HEK293 (cell line): ENCODE results near the gene ZC3H12C.

ENCODE experiments used
- CTCF ChIA-PET: fragments of 350-600 bp; formaldehyde crosslinking; extraction: SDS; loops from one replicate; lab custom pipeline; 2021; ENCODE audit warnings: antibody characterized with exemption; lab: Yijun Ruan, JAX
- POLR2A ChIA-PET: fragments of 300-600 bp; formaldehyde crosslinking; extraction: SDS; loops from one replicate; lab custom pipeline; 2020; ENCODE audit warnings: antibody characterized with exemption, inconsistent platforms; lab: Yijun Ruan, JAX
- H3K27ac ChIP-seq: fragments of 200-500 bp; sonication (Bioruptor generic); 2 replicates; pipeline ENCODE4 v1.5.1; 2014; ENCODE audit warnings: low read depth, low read length, control low read depth, inconsistent platforms; ENCODE audit errors: extremely low read depth
- H3K36me3 ChIP-seq, 2 experiments: fragments of 200-500 bp in 1 of 2; sonication (Bioruptor generic) in 1 of 2; 1 replicate in 1 of 2; 2 replicates in 1 of 2; pipeline ENCODE4 v1.5.1; 2014 to 2017; ENCODE audit warnings: inconsistent platforms in 2 of 2, low read length in 2 of 2; ENCODE audit not compliant: control insufficient read depth in 2 of 2, insufficient read depth in 1 of 2
- H3K4me1 ChIP-seq: fragments of 200-500 bp; sonication (Bioruptor generic); 2 replicates; pipeline ENCODE4 v1.5.1; 2014; ENCODE audit warnings: mild to moderate bottlenecking, low read length, inconsistent platforms; ENCODE audit not compliant: control insufficient read depth, insufficient read depth
- H3K4me3 ChIP-seq: 2 replicates; pipeline ENCODE4 v1.5.1; 2011; ENCODE audit warnings: low read depth, mild to moderate bottlenecking, control low read depth, low read length, moderate library complexity
- H3K9me3 ChIP-seq: fragments of 200-500 bp; sonication (Bioruptor generic); 2 replicates; pipeline ENCODE4 v1.5.1; 2014; ENCODE audit warnings: low read depth, low read length, inconsistent platforms; ENCODE audit not compliant: control insufficient read depth, insufficient read depth
- FEZF1 ChIP-seq: fragments of 450-650 bp; formaldehyde crosslinking; IDR thresholded peaks from 2 replicates; pipeline ENCODE4 v1.5.1; 2016; ENCODE audit warnings: missing biosample characterization, missing genetic modification characterization
- GFI1B ChIP-seq: fragments of 450-650 bp; formaldehyde crosslinking; IDR thresholded peaks from 2 replicates; pipeline ENCODE4 v1.5.1; 2016; ENCODE audit warnings: missing biosample characterization, missing genetic modification characterization
- SP3 ChIP-seq: fragments of 450-650 bp; formaldehyde crosslinking; IDR thresholded peaks from 2 replicates; pipeline ENCODE4 v1.5.1; 2016; ENCODE audit warnings: missing biosample characterization, missing genetic modification characterization
- ZBTB20 ChIP-seq: fragments of 450-650 bp; formaldehyde crosslinking; IDR thresholded peaks from 2 replicates; pipeline ENCODE4 v1.5.1; 2016; ENCODE audit warnings: missing biosample characterization, missing genetic modification characterization
- ZBTB44 ChIP-seq: fragments of 450-650 bp; IDR thresholded peaks from 2 replicates; pipeline ENCODE4 v1.5.1; 2018; ENCODE audit warnings: missing biosample characterization, mild to moderate bottlenecking, missing genetic modification characterization
- ZBTB8A ChIP-seq: fragments of 450-650 bp; formaldehyde crosslinking; IDR thresholded peaks from 2 replicates; pipeline ENCODE4 v1.5.1; 2016; ENCODE audit warnings: missing biosample characterization, missing genetic modification characterization
- ZNF2 ChIP-seq: fragments of 450-650 bp; formaldehyde crosslinking; IDR thresholded peaks from 2 replicates; pipeline ENCODE4 v1.5.1; 2016; ENCODE audit warnings: missing biosample characterization, missing genetic modification characterization
- ZNF280C ChIP-seq: fragments of 450-650 bp; formaldehyde crosslinking; IDR thresholded peaks from 2 replicates; pipeline ENCODE4 v1.5.1; 2016; ENCODE audit warnings: missing biosample characterization, missing genetic modification characterization
- ZNF354C ChIP-seq: fragments of 450-650 bp; formaldehyde crosslinking; IDR thresholded peaks from 2 replicates; pipeline ENCODE4 v1.5.1; 2016; ENCODE audit warnings: missing biosample characterization, missing genetic modification characterization, low read depth, borderline replicate concordance
- ZNF394 ChIP-seq: fragments of 450-650 bp; formaldehyde crosslinking; IDR thresholded peaks from 2 replicates; pipeline ENCODE4 v1.5.1; 2016; ENCODE audit warnings: missing biosample characterization, missing genetic modification characterization, mild to moderate bottlenecking, moderate library complexity, borderline replicate concordance
- ZNF501 ChIP-seq: fragments of 450-650 bp; formaldehyde crosslinking; IDR thresholded peaks from 2 replicates; pipeline ENCODE4 v1.5.1; 2016; ENCODE audit warnings: missing biosample characterization, missing genetic modification characterization
- ZNF518A ChIP-seq: fragments of 450-650 bp; formaldehyde crosslinking; conservative IDR thresholded peaks from 2 replicates; pipeline ENCODE4 v1.5.1; 2016; ENCODE audit warnings: low read depth, missing biosample characterization, missing genetic modification characterization
- ZNF580 ChIP-seq: fragments of 450-650 bp; formaldehyde crosslinking; IDR thresholded peaks from 2 replicates; pipeline ENCODE4 v1.5.1; 2016; ENCODE audit warnings: missing biosample characterization, missing genetic modification characterization
- ZSCAN30 ChIP-seq: fragments of 450-650 bp; IDR thresholded peaks from 2 replicates; pipeline ENCODE4 v1.5.1; 2018; ENCODE audit warnings: missing biosample characterization, mild to moderate bottlenecking, missing genetic modification characterization, moderate library complexity

The ZC3H12C gene

GRCh38 chr11:110200836-110201235 lies 107.6 kb downstream of the ZC3H12C start (continued):
- no peak for TF ChIP-seq ZNF518A (tag by site-specific recombination)
- no peak for TF ChIP-seq ZNF354C (tag by site-specific recombination)
- TF ChIP-seq SP3 (tag by site-specific recombination): no peak

GRCh38 chr11:110207123-110207522 lies 113.9 kb downstream of the ZC3H12C start:
- POLR2A ChIA-PET: no interaction called here
- Histone ChIP-seq H3K27ac (no peak overlapping the region), H3K9me3 (no peaks in the 10 kb centered on the region), H3K36me3 (no peaks in the 10 kb centered on the region), H3K4me3 (no peak overlapping the region), H3K4me1 (no peaks in the 10 kb centered on the region)
- CTCF ChIA-PET: interaction anchor here (0.5 to 1.4 kb wide), 2 partner anchors 223 to 261 kb away, joined by 3 read pairs; partner anchors contain the start of gene FDX1
- peak; percentile 64; the same call in 1 of the 2 replicates for TF ChIP-seq ZNF580 (tag by site-specific recombination)
- no peak for TF ChIP-seq ZNF394 (tag by site-specific recombination)
- TF ChIP-seq ZBTB8A (tag by site-specific recombination): peak; percentile 51; the same call in 1 of the 2 replicates
- peak; percentile 27; the same call in 1 of the 2 replicates for TF ChIP-seq ZNF2 (tag by site-specific recombination)
- 0 out of 2 replicates have a peak, but pooled peaks have one; percentile 34 for TF ChIP-seq ZNF501 (tag by site-specific recombination)
- peak; percentile 42 for TF ChIP-seq FEZF1 (tag by site-specific recombination)
- peak; percentile 90 for TF ChIP-seq GFI1B (tag by site-specific recombination)
- TF ChIP-seq ZBTB20 (tag by site-specific recombination): peak; percentile 95
- TF ChIP-seq ZNF280C (tag by site-specific recombination): no peak
- TF ChIP-seq ZBTB44 (tag by site-specific recombination): 0 out of 2 replicates have a peak, but pooled peaks have one; percentile 38
- TF ChIP-seq ZSCAN30 (tag by site-specific recombination): 0 out of 2 replicates have a peak, but pooled peaks have one; percentile 32
